ENCODE measurements around the gene THSD7B. TPM values are rescaled to one million over a fixed set of nuclear protein-coding genes. Genes with fewer than 3 reads are reported as not detected.

Gene THSD7B
- total RNA-seq, 1 experiment from 2014 or later, result under 0.01 TPM

- no peak overlapping the region for H3K4me3 ChIP-seq (ENCODE audit: low read length)
- ATAC-seq, result no peak
- H3K9me2 ChIP-seq (replicated peaks; ENCODE audit: low read length), result no peaks in the 10 kb centered on the region
- DNase-seq, result no peak
- no peaks in the 10 kb centered on the region for H3K36me3 ChIP-seq (ENCODE audit: low read depth, low read length)
- ChIA-PET CTCF (no interaction called here), POLR2A (ENCODE audit: unreplicated experiment) (no interaction called here)
- no TSS peak for BruUV-seq (replicated peaks)
- H3K27ac ChIP-seq (ENCODE audit: low read length), result no peak overlapping the region
- no peaks in the 10 kb centered on the region for H3K4me1 ChIP-seq (ENCODE audit: insufficient read depth, low read length)
- no peaks in the 10 kb centered on the region for H3K9me3 ChIP-seq (ENCODE audit: low read length)
- no peaks in the 10 kb centered on the region for H4K20me1 ChIP-seq (ENCODE audit: low read length)
- H3K27me3 ChIP-seq (ENCODE audit: low read length), result no peaks in the 10 kb centered on the region
- no peaks in the 10 kb centered on the region for H3K79me2 ChIP-seq (ENCODE audit: low read length)
- H3K4me2 ChIP-seq (ENCODE audit: low read length), result no peak overlapping the region
- intact Hi-C loops (cut with micrococcal nuclease), result no loop called here
- H3K9ac ChIP-seq (ENCODE audit: low read length), result no peak overlapping the region
- H3F3A ChIP-seq (ENCODE audit: low read length, unreplicated experiment), result no peaks in the 10 kb centered on the region
- no peak for TF ChIP-seq CTCF (conservative IDR thresholded peaks at IDR 0.05; ENCODE audit: low read depth, low read length)
- TF ChIP-seq EZH2phosphoT487 (IDR thresholded peaks at IDR 0.05; ENCODE audit: borderline replicate concordance, low read length), result no peak
- no peak for TF ChIP-seq EZH2 (IDR thresholded peaks at IDR 0.05; ENCODE audit: low read length, unreplicated experiment)
- H2AFZ ChIP-seq (ENCODE audit: low read length), result no peak overlapping the region
Observed at GRCh38 chr2:136917411-136917881, 152.1 kb downstream of the THSD7B start.

- Histone ChIP-seq H2AFZ (ENCODE audit: low read length) (no peak overlapping the region), H3K79me2 (ENCODE audit: low read length) (no peaks in the 10 kb centered on the region), H3K9ac (ENCODE audit: low read length) (no peak overlapping the region), H3K36me3 (ENCODE audit: low read depth, low read length) (no peaks in the 10 kb centered on the region), H3F3A (ENCODE audit: low read length, unreplicated experiment) (no peaks in the 10 kb centered on the region), H3K27ac (ENCODE audit: low read length) (no peak overlapping the region), H3K4me3 (ENCODE audit: low read length) (no peak overlapping the region), H3K4me2 (ENCODE audit: low read length) (no peak overlapping the region), H4K20me1 (ENCODE audit: low read length) (no peaks in the 10 kb centered on the region), H3K4me1 (ENCODE audit: insufficient read depth, low read length) (no peaks in the 10 kb centered on the region), H3K9me3 (ENCODE audit: low read length) (no peaks in the 10 kb centered on the region), H3K9me2 (replicated peaks; ENCODE audit: low read length) (no peaks in the 10 kb centered on the region), H3K27me3 (ENCODE audit: low read length) (no peaks in the 10 kb centered on the region)
- ChIA-PET CTCF (no interaction called here), POLR2A (ENCODE audit: unreplicated experiment) (no interaction called here)
- ATAC-seq (no peak), DNase-seq (no peak)
- no TSS peak for BruUV-seq (replicated peaks)
- TF ChIP-seq EZH2 (IDR thresholded peaks at IDR 0.05; ENCODE audit: low read length, unreplicated experiment) (no peak), EZH2phosphoT487 (IDR thresholded peaks at IDR 0.05; ENCODE audit: borderline replicate concordance, low read length) (no peak), CTCF (conservative IDR thresholded peaks at IDR 0.05; ENCODE audit: low read depth, low read length) (no peak)
- intact Hi-C loops (cut with micrococcal nuclease), result no loop called here
Observed at GRCh38 chr2:136919682-136920081, 154.3 kb downstream of the THSD7B start.

GRCh38 chr2:136920652-136921333, 155.4 kb downstream of the THSD7B start:
- Histone ChIP-seq H3F3A (ENCODE audit: low read length, unreplicated experiment) (no peaks in the 10 kb centered on the region), H3K4me3 (ENCODE audit: low read length) (no peak overlapping the region), H3K4me1 (ENCODE audit: insufficient read depth, low read length) (no peaks in the 10 kb centered on the region), H3K9ac (ENCODE audit: low read length) (no peak overlapping the region), H3K79me2 (ENCODE audit: low read length) (no peaks in the 10 kb centered on the region), H3K36me3 (ENCODE audit: low read depth, low read length) (no peaks in the 10 kb centered on the region), H3K9me3 (ENCODE audit: low read length) (no peaks in the 10 kb centered on the region), H3K27me3 (ENCODE audit: low read length) (no peaks in the 10 kb centered on the region), H3K4me2 (ENCODE audit: low read length) (no peak overlapping the region), H3K9me2 (replicated peaks; ENCODE audit: low read length) (no peaks in the 10 kb centered on the region), H4K20me1 (ENCODE audit: low read length) (no peaks in the 10 kb centered on the region), H3K27ac (ENCODE audit: low read length) (no peak overlapping the region), H2AFZ (ENCODE audit: low read length) (no peak overlapping the region)
- intact Hi-C loops (cut with micrococcal nuclease), result no loop called here
- CTCF ChIA-PET, result no interaction called here
- no TSS peak for BruUV-seq (replicated peaks)
- POLR2A ChIA-PET (ENCODE audit: unreplicated experiment), result no interaction called here
- TF ChIP-seq EZH2phosphoT487 (IDR thresholded peaks at IDR 0.05; ENCODE audit: borderline replicate concordance, low read length) (no peak), CTCF (conservative IDR thresholded peaks at IDR 0.05; ENCODE audit: low read depth, low read length) (no peak), EZH2 (IDR thresholded peaks at IDR 0.05; ENCODE audit: low read length, unreplicated experiment) (no peak)
- ATAC-seq, result no peak
- DNase-seq, result no peak

Data from PC-3 (cell line).